GM12878 (cell line): ENCODE data around the gene NBPF1.
"Not testable (repeated sequence)": the region's sequence is repeated elsewhere in the genome, so short reads cannot be mapped to it uniquely, and the experiment has no call there.

Experiments used
- CEBPB ChIP-seq, 2 experiments: fragments of 150-350 bp in 1 of 2; IDR thresholded peaks; 2 replicates each; pipeline ENCODE4 v1.6.1; 2012 to 2014; ENCODE audit warnings: low read depth in 2 of 2, low read length in 2 of 2, borderline replicate concordance in 1 of 2, inconsistent platforms in 1 of 2
- CHD4 ChIP-seq: fragments of 200-600 bp; sonication (generic); IDR thresholded peaks from 2 replicates; pipeline ENCODE4 v1.6.1; 2016; ENCODE audit warnings: mild to moderate bottlenecking
- CREB1 ChIP-seq: IDR thresholded peaks from 2 replicates; pipeline ENCODE4 v1.6.1; 2012; ENCODE audit warnings: low read depth, mild to moderate bottlenecking, inconsistent platforms
- CTCF ChIP-seq, 3 experiments: IDR thresholded peaks in 2 of 3; conservative IDR thresholded peaks in 1 of 3; 2 replicates each; pipeline ENCODE4 v1.5.1; 2011; ENCODE audit warnings: low read depth in 3 of 3, low read length in 3 of 3, mild to moderate bottlenecking in 3 of 3, control low read depth in 2 of 3, moderate library complexity in 2 of 3, inconsistent platforms in 1 of 3, mixed read lengths in 1 of 3; ENCODE audit not compliant: control insufficient read depth in 2 of 3, insufficient read depth in 1 of 3; ENCODE audit errors: extremely low read depth in 1 of 3
- EGR1 ChIP-seq, 2 experiments: IDR thresholded peaks; 1 replicate in 1 of 2; 2 replicates in 1 of 2; pipeline ENCODE4 v1.6.1; 2011 to 2012; ENCODE audit warnings: low read depth in 2 of 2, low read length in 2 of 2, borderline replicate concordance in 1 of 2, mild to moderate bottlenecking in 1 of 2, moderate library complexity in 1 of 2
- FOS ChIP-seq: IDR thresholded peaks from 3 replicates; pipeline ENCODE4 v1.6.1; 2011; ENCODE audit warnings: borderline replicate concordance; ENCODE audit not compliant: insufficient read length; ENCODE audit errors: extremely low read depth
- GABPA ChIP-seq: IDR thresholded peaks from 2 replicates; pipeline ENCODE4 v1.6.1; 2014; ENCODE audit warnings: antibody characterized with exemption, low read depth, mild to moderate bottlenecking, inconsistent platforms
- MAX ChIP-seq: IDR thresholded peaks from 2 replicates; pipeline ENCODE4 v1.6.1; 2012; ENCODE audit warnings: low read depth, low read length, improper control_type of control experiment
- MTA2 ChIP-seq: fragments of 450-650 bp; IDR thresholded peaks from 2 replicates; pipeline ENCODE4 v1.6.1; 2016; ENCODE audit warnings: low read depth, mild to moderate bottlenecking, moderate library complexity
- NR2C2 ChIP-seq: IDR thresholded peaks from 2 replicates; pipeline ENCODE4 v1.6.1; 2011; ENCODE audit warnings: borderline replicate concordance, low read depth; ENCODE audit not compliant: control insufficient read depth, insufficient read length
- POLR2A ChIP-seq: IDR thresholded peaks from 2 replicates; pipeline ENCODE4 v1.6.1; 2011; ENCODE audit warnings: low read depth, mild to moderate bottlenecking, low read length
- REST ChIP-seq: IDR thresholded peaks from 2 replicates; pipeline ENCODE4 v1.6.1; 2012; ENCODE audit warnings: mild to moderate bottlenecking, low read depth, low read length

GRCh38 chr1:16518913-16519254 is 94.5 kb downstream of the NBPF1 start:
- TF ChIP-seq FOS; CHD4; CREB1; CEBPB (IDR thresholded peaks at IDR 0.05; ENCODE audit: borderline replicate concordance in 1 of 2, low read depth in 2 of 2, low read length in 2 of 2); REST; MAX; MTA2; CTCF (IDR thresholded peaks at IDR 0.05 in 2 of 3, conservative IDR thresholded peaks at IDR 0.05 in 1 of 3; ENCODE audit: control insufficient read depth in 2 of 3, extremely low read depth in 1 of 3, insufficient read depth in 1 of 3, low read depth in 3 of 3, low read length in 3 of 3); NR2C2; POLR2A; EGR1 (IDR thresholded peaks at IDR 0.05; ENCODE audit: borderline replicate concordance in 1 of 2, low read depth in 2 of 2, low read length in 2 of 2); GABPA: not testable (repeated sequence)
